NT2/D1 (cell line): ENCODE data around the gene BCL7C.

Experiments
- SUZ12 ChIP-seq: IDR thresholded peaks from 2 replicates; pipeline ENCODE4 v1.6.1; 2011; ENCODE audit not compliant: insufficient read length, insufficient read depth; ENCODE audit errors: extremely low read depth
- YY1 ChIP-seq: IDR thresholded peaks from 2 replicates; pipeline ENCODE4 v1.6.1; 2011; ENCODE audit not compliant: insufficient read length, insufficient read depth
- ZNF274 ChIP-seq: IDR thresholded peaks from 2 replicates; pipeline ENCODE4 v1.6.1; 2011; ENCODE audit warnings: mild to moderate bottlenecking, low read depth, low read length

DNA sequence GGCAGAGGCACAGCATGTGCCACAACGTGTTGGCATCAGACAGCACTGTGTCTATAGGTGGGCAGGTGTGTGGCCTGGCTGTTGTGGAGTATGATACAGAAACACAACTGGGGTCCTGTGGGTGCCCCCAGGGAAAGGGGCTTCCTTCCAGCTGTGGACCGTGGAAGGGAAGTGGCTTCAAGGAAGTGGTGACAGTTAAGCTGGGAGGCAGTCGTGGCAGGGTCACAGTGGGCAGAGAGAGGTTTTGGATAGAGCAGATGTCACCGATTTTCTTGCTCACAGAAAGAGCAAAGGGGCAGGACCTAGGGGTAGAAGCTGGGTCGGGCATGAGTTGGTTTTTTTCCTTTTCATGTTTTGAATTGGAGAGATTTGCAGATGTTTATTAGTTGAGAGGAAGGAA, 43.8 kb upstream of the BCL7C start:
- no peak for TF ChIP-seq YY1
- no peak for TF ChIP-seq SUZ12
- no peak for TF ChIP-seq ZNF274
